Small intestine (tissue), 7 donors: Measurements from ENCODE around the gene NBEAL2. TPM values are rescaled to one million over a fixed set of nuclear protein-coding genes. Genes with fewer than 3 reads are reported as not detected.
A peak's percentile ranks its signal among the peaks of the same experiment; 100 is the strongest.

ENCODE experiments used
- DNase-seq, 2 donors: peaks; one replicate each; pipeline versions ENCODE4 v3.0.0 to v3.0.0-alpha.2; 2013
- FAIRE-seq: peaks from 2 replicates; lab custom pipeline; 2012; peaks lifted over from hg19 to GRCh38; lab: Jason Lieb, UNC
- H3K27ac ChIP-seq, 3 donors: one replicate each; pipeline ENCODE4 v1.5.1; 2013; ENCODE audit warnings: low read length in 2 of 3, mild to moderate bottlenecking in 2 of 3, control low read depth in 1 of 3, inconsistent platforms in 1 of 3, low read depth in 1 of 3, moderate library complexity in 1 of 3
- H3K27me3 ChIP-seq, 3 donors: one replicate each; pipeline ENCODE4 v1.6.1; 2013; ENCODE audit warnings: low read length in 3 of 3, inconsistent platforms in 1 of 3; ENCODE audit not compliant: control insufficient read depth in 3 of 3, insufficient read depth in 3 of 3
- H3K36me3 ChIP-seq, 3 donors: one replicate each; pipeline ENCODE4 v1.6.1; 2013; ENCODE audit warnings: low read length in 3 of 3, inconsistent platforms in 1 of 3, low read depth in 1 of 3, mild to moderate bottlenecking in 1 of 3, moderate library complexity in 1 of 3; ENCODE audit not compliant: control insufficient read depth in 3 of 3, insufficient read depth in 2 of 3
- H3K4me1 ChIP-seq, 3 donors: one replicate each; pipeline ENCODE4 v1.6.1; 2013; ENCODE audit warnings: low read length in 2 of 3, inconsistent platforms in 1 of 3, low read depth in 1 of 3, mild to moderate bottlenecking in 1 of 3, moderate library complexity in 1 of 3; ENCODE audit not compliant: control insufficient read depth in 3 of 3, insufficient read depth in 2 of 3
- H3K4me3 ChIP-seq, 3 donors: one replicate each; pipeline ENCODE4 v1.5.1; 2013; ENCODE audit warnings: low read length in 3 of 3, control low read depth in 1 of 3, inconsistent platforms in 1 of 3, low read depth in 1 of 3, mild to moderate bottlenecking in 1 of 3, moderate library complexity in 1 of 3
- H3K9me3 ChIP-seq, 2 donors: one replicate each; pipeline ENCODE4 v1.6.1; 2013; ENCODE audit warnings: low read depth in 1 of 2, low read length in 1 of 2; ENCODE audit not compliant: control insufficient read depth in 2 of 2, insufficient read depth in 1 of 2
- WGBS, 3 donors: extraction: QIAGEN DNeasy Blood & Tissue Kit; methylation state at CpG; one replicate each; pipeline ENCODE4 v1.1.7; 2013; 5-methylcytosine and 5-hydroxymethylcytosine counted together
- polyA plus RNA-seq, 4 donors: library from polyadenylated mRNA; stranded (reverse) in 3 of 4; unstranded in 1 of 4; fragments of 200-250 nt in 3 of 4; fragments of 120-200 nt in 1 of 4; gene quantifications; one replicate each; pipeline versions ENCODE4 v1.2.1 to v1.2.3, GENCODE V29; 2013
- donor health status: healthy with polysubstance abuse.
- donor health status: control.
- donor health status: control.
- donor health status: Bipolar disorder and iron deficiency.
- donor health status: healthy.

NBEAL2 gene
- polyA plus RNA-seq, 4 donors, result 32.7 to 55.9 (median 44.5) TPM

DNA sequence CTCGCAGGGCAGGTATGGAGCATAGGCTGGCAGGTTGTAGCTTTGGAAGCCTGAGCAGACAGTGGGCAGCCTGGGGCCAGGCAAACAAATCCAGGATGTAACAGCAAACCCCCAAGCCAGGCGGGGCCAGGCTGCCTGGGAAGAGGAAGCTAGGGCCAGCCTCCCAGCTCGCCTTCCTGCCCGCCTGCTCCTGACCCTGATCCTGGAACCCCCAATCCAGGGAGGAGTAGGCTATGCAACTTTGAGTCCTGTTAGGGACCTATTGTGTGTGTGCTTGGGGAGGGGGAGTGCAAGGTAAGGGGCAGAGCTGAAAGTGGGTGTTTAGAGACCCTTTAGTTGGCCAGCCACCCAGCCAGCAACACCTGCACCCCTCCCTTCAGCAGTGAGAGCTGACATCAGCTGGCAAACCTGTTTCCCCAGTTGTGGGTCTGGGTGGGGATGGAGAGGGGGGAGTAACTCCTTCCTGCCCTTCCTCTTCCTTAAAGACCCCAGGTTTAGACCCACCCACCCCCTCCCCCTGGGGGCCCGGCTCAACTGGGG lies 2.5 kb downstream of the NBEAL2 start:
- WGBS, 3 donors, result 11 to 33% (median 27%) methylated on average over 5 of the region's 5 CpGs
- H3K27me3 ChIP-seq, result no peaks in the 10 kb centered on the region
- peak overlapping the region in 2 of 3 donors; percentile 38 to 42 for H3K27ac ChIP-seq
- H3K9me3 ChIP-seq, result no peaks in the 10 kb centered on the region
- H3K4me1 ChIP-seq, result peaks cover 3 to 37% (median 8%) of the 10 kb centered on the region in 3 donors
- H3K36me3 ChIP-seq, result peaks cover 0 to 20% (median 0%) of the 10 kb centered on the region in 3 donors
- DNase-seq (peak; percentile 36 to 71), FAIRE-seq (no peak)
- H3K4me3 ChIP-seq, result peak overlapping the region in 1 of 3 donors; percentile 5

DNA sequence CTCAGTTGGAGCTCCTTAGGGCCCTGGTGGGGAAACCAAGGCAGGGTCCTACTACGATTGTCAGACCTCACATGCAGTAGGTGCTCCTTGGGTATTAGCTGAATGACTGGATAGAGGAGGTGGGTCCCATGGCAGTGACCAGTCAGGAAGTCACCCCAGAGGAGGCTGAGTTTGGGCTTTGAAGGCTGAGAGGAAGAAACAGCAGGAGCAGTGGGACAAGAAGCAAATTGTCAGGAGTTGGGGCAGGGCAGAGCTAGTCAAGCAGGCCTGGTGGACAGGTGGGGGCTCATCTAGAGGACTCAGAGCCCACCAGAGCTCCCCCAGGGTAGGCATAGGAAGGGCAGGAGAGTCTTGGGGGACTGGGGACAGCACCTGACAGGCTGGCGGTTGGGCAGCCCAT lies 3.1 kb downstream of the NBEAL2 start:
- DNase-seq (no peak), FAIRE-seq (no peak)
- whole genome bisulfite sequencing, 3 donors, result 53 to 80% (median 66%) methylated on average over 2 of the region's 2 CpGs
- Histone ChIP-seq H3K4me1 (peaks cover 7 to 40% (median 12%) of the 10 kb centered on the region in 3 donors), H3K9me3 (no peaks in the 10 kb centered on the region), H3K27me3 (no peaks in the 10 kb centered on the region), H3K36me3 (peaks cover 0 to 20% (median 0%) of the 10 kb centered on the region in 3 donors), H3K27ac (peak overlapping the region in 1 of 3 donors; percentile 8), H3K4me3 (no peak overlapping the region)

DNA sequence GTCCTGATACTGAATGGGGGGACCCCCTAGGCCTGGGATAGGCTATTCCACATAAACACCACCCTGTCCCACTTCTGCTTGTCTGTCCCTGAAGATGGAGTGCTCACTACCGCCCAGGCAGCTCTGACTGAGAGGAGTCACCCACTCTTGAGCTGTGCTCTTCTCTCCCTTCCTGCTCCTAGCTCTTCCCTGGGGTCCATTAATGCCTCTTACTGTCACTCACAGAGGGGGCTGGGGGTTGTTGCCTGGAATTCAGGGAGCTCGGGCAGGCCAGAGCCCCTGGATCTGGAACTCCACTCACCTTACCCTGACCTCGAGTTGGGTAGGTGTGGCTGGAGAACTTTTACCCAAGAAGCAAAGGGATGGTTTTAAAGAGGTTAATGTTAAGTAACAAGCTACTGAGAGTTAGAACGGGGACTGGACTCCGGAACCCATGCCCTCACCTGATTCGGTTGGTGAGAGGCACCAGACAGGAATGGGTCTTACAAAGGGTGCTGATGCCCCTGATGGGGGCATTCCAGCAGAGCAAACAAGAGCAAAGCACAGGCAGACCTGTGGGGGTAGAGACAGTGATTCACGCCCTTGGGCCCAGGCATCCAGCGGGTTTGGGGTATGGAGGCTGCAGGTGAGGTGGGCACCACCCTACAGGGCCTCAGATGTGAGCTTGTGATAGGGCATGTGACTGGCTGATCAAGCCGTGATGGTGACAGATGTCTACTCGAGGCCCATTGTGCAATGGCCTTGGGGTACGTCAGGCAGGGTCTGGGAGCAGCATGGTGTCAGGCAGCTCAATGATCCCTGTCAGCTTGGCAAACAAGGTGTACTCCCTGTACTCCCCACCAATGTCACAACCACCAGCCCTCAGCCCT lies 5.4 kb downstream of the NBEAL2 start:
- Histone ChIP-seq H3K27me3 (no peaks in the 10 kb centered on the region), H3K27ac (no peak overlapping the region), H3K9me3 (no peaks in the 10 kb centered on the region), H3K4me3 (no peak overlapping the region), H3K36me3 (peaks cover 0 to 40% (median 0%) of the 10 kb centered on the region in 3 donors), H3K4me1 (peaks cover 7 to 35% (median 10%) of the 10 kb centered on the region in 3 donors)
- no peak for DNase-seq
- 75 to 82% (median 77%) methylated on average over 11 of the region's 11 CpGs for WGBS, 3 donors
- FAIRE-seq, result no peak

DNA sequence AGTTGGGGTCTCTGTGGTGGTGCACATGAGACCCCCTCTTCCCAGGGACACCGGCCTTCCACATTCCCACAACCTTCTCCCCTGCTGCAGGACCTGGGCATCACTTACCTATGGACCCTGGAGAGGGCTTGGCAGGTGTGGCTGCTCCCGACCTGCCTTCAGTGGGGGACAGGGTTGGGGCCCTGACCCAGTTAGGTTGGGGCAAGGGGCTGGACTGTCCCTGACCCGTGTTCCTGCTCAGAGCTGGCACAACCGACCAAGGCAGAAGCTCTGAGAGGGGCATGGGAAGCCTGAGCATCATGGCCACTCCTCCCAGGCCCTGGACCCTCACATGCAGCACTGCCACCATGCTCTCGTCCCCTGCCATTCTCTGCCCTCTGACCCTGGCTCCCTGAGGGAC lies 6.1 kb downstream of the NBEAL2 start:
- Histone ChIP-seq H3K9me3 (no peaks in the 10 kb centered on the region), H3K4me1 (peaks cover 7 to 35% (median 10%) of the 10 kb centered on the region in 3 donors), H3K36me3 (peaks cover 0 to 47% (median 0%) of the 10 kb centered on the region in 3 donors), H3K4me3 (no peak overlapping the region), H3K27ac (no peak overlapping the region), H3K27me3 (no peaks in the 10 kb centered on the region)
- DNase-seq, result no peak
- 83 to 92% (median 89%) methylated on average over 5 of the region's 5 CpGs for WGBS, 3 donors
- FAIRE-seq, result no peak

DNA sequence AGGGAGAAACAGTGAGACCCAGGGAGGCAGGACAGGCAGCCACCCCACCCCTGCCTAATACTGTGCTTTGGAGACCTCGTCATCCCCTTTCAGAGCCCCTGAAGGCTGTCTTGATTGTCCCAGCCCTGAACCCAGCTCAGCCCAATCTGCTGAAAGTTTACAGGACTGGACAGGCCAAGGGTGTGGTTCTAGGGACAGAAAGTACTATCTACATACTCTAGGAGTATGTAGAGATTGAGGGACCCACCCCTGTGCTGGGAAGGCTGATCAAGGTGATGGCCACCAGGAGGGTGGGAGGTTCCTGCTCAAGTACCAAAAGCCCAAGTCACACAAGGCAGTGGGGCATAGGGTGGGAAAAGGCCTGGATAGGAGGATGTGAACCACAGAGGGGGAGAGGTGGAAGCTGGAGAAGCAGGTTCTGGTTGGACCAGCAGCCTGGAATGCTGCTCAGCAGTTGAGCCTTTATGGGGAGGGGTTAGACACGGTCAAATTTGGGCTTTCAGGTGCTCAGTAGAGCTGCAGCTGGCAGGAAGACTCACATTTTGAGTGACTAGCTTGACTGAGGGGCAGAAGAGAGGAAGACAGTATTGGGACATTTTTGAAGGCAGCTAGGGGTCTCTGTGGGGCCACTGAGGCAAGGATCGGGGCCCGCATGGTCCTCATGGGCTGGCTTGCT lies 6.7 kb downstream of the NBEAL2 start:
- Histone ChIP-seq H3K4me3 (no peak overlapping the region), H3K36me3 (peaks cover 0 to 53% (median 0%) of the 10 kb centered on the region in 3 donors), H3K27ac (no peak overlapping the region), H3K4me1 (peaks cover 7 to 35% (median 10%) of the 10 kb centered on the region in 3 donors), H3K27me3 (no peaks in the 10 kb centered on the region), H3K9me3 (no peaks in the 10 kb centered on the region)
- FAIRE-seq, result no peak
- DNase-seq, result peak in 1 of 2 donors; percentile 44
- 86 to 98% (median 89%) methylated on average over 4 of the region's 4 CpGs for WGBS, 3 donors

DNA sequence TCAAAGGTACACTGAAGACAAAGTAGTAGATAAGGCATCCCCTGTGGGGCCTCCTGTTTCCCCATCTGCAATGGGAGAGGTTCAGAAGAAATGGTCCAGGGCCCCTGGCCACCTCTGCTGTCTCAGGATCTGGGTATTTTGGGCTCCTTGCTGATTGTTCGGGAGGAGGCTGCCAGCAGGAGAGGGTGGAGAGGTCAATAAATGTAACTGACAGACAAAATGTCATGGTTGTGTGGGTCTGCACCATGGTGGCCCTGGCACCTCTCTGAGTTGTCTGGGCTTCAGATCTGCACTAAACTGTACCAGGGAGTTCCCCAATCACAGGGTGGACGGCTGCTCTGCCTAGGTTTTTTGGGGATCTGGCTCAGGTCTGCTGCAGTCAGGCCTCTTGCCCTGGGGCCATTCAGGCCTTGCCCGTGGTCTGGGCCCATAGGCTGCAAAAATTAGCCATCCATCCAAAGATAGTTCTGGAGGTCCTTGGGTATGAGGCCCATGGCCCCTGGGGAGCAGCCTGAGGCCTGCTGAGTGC lies 7.4 kb downstream of the NBEAL2 start:
- no peaks in the 10 kb centered on the region for H3K27me3 ChIP-seq
- H3K4me3 ChIP-seq, result no peak overlapping the region
- H3K36me3 ChIP-seq, result peaks cover 0 to 60% (median 0%) of the 10 kb centered on the region in 3 donors
- no peak for FAIRE-seq
- DNase-seq, result no peak
- WGBS, 3 donors, result 74 to 79% (median 77%) methylated on average over 3 of the region's 3 CpGs
- H3K27ac ChIP-seq, result peak overlapping the region in 2 of 3 donors; percentile 44 to 72
- peaks cover 7 to 29% (median 10%) of the 10 kb centered on the region in 3 donors for H3K4me1 ChIP-seq
- H3K9me3 ChIP-seq, result no peaks in the 10 kb centered on the region

DNA sequence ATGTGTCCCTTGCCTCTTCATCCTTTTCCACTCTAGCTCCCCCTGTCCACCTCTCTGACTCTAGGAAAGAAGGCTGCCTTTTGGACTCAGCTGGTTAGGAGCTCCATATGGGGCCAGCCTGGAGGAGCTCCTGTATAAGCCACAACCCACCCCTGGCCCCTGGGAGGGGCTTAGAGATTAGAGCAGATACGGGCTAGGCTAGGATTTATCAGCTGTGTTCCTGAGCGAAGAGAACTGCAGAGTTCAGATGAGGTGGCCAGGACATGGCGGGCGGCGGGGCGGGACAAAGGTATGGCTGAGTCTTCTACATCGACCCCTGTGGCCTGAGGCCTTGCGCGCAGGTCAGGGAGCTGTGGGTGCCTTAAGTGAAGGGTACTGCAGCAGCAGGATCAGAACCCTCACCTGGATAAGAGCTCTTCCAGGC lies 7.9 kb downstream of the NBEAL2 start:
- Histone ChIP-seq H3K27ac (peak overlapping the region in 2 of 3 donors; percentile 44 to 72), H3K9me3 (no peaks in the 10 kb centered on the region), H3K4me3 (no peak overlapping the region), H3K4me1 (peaks cover 7 to 26% (median 10%) of the 10 kb centered on the region in 3 donors), H3K36me3 (peaks cover 0 to 65% (median 0%) of the 10 kb centered on the region in 3 donors), H3K27me3 (no peaks in the 10 kb centered on the region)
- WGBS, 3 donors, result 49 to 59% (median 57%) methylated on average over 9 of the region's 9 CpGs
- peak in 1 of 2 donors; percentile 71 for DNase-seq
- FAIRE-seq, result no peak
